Body of pancreas (tissue), 4 donors: ENCODE measurements around the gene CCDC71. TPM values are rescaled to one million over a fixed set of nuclear protein-coding genes. Genes with fewer than 3 reads are reported as not detected.

Experiments
- ATAC-seq: fragments of 150-250 bp; one replicate; pipeline ENCODE4 v1.9.1; 2016
- DNase-seq, 4 donors: peaks; one replicate each; pipeline ENCODE4 v3.0.0-alpha.2; 2019
- H3K27ac ChIP-seq, 4 donors: fragments of 200-600 bp; sonication (generic); 1 replicate in 3 of 4; 2 replicates in 1 of 4; pipeline versions ENCODE4 v1.5.1 to v1.6.1; 2016 to 2019; ENCODE audit warnings: mild to moderate bottlenecking in 1 of 4, mixed read lengths in 1 of 4, moderate library complexity in 1 of 4
- H3K27me3 ChIP-seq, 2 donors: fragments of 200-600 bp; sonication (generic); one replicate each; pipeline ENCODE4 v1.6.0; 2016; ENCODE audit warnings: mild to moderate bottlenecking in 1 of 2
- H3K36me3 ChIP-seq, 2 donors: fragments of 200-600 bp; sonication (generic); replicated peaks in 1 of 2; 2 replicates each; pipeline ENCODE4 v1.5.1; 2016; ENCODE audit warnings: low read depth in 2 of 2; ENCODE audit not compliant: insufficient read depth in 1 of 2
- H3K4me1 ChIP-seq: fragments of 200-600 bp; sonication (generic); one replicate; pipeline ENCODE4 v1.6.0; 2016
- H3K4me3 ChIP-seq, 2 donors: fragments of 200-600 bp; sonication (generic); 1 replicate in 1 of 2; 2 replicates in 1 of 2; pipeline ENCODE4 v1.5.1; 2016 to 2019
- H3K9me3 ChIP-seq, 3 donors: fragments of 200-600 bp; sonication (generic); 1 replicate in 2 of 3; 2 replicates in 1 of 3; pipeline ENCODE4 v1.5.1; 2016
- CTCF ChIP-seq, 7 experiments: fragments of 450-650 bp in 4 of 7; fragments of 200-600 bp in 3 of 7; sonication (generic) in 3 of 7; IDR thresholded peaks; one replicate each; pipeline ENCODE4 v1.5.1; 2016 to 2019; ENCODE audit warnings: antibody characterized with exemption in 7 of 7
- POLR2A ChIP-seq, 3 donors: fragments of 450-650 bp; IDR thresholded peaks; one replicate each; pipeline ENCODE4 v1.6.1; 2016; ENCODE audit warnings: antibody characterized with exemption in 3 of 3, mild to moderate bottlenecking in 2 of 3
- WGBS, 2 donors: methylation state at CpG; one replicate each; pipeline ENCODE4 v1.1.5; 2017; 5-methylcytosine and 5-hydroxymethylcytosine counted together
- intact Hi-C: fragments of 100-400 bp; cut with DNase I; formaldehyde crosslinking; loops from one replicate; pipeline ENCODE4 v1.15.1; 2023
- total RNA-seq, 2 donors: library from RNA; depleted of rRNA; stranded (reverse); fragments of >200 nt; gene quantifications; one replicate each; pipeline ENCODE4 v1.1.0, GENCODE V29; 2016

CCDC71 gene
- total RNA-seq, 2 donors from 2014 or later: 15.5 to 19.5 TPM

GRCh38 chr3:49182682-49183081, 16.6 kb upstream of the CCDC71 start:
- Histone ChIP-seq H3K4me3 (no peak overlapping the region), H3K27ac (no peak overlapping the region), H3K36me3 (no peaks in the 10 kb centered on the region), H3K27me3 (no peaks in the 10 kb centered on the region), H3K9me3 (no peaks in the 10 kb centered on the region), H3K4me1 (no peaks in the 10 kb centered on the region)
- intact Hi-C loops: no loop called here
- ATAC-seq (no peak), DNase-seq (no peak)
- no peak for TF ChIP-seq POLR2A (IDR thresholded peaks at IDR 0.05)
- TF ChIP-seq CTCF (IDR thresholded peaks at IDR 0.05): no peak
- WGBS, 2 donors: 91 to 92% methylated on average over 10 to 19 of the region's 24 CpGs

GRCh38 chr3:49181351-49181750, 15.2 kb upstream of the CCDC71 start:
- no peak for ATAC-seq
- no peak overlapping the region for H3K4me3 ChIP-seq

GRCh38 chr3:49180116-49180515, 14.0 kb upstream of the CCDC71 start:
- TF ChIP-seq CTCF (IDR thresholded peaks at IDR 0.05) (no peak), POLR2A (IDR thresholded peaks at IDR 0.05) (no peak)
- H3K9me3 ChIP-seq: no peaks in the 10 kb centered on the region
- no peaks in the 10 kb centered on the region for H3K36me3 ChIP-seq
- no peaks in the 10 kb centered on the region for H3K27me3 ChIP-seq
- DNase-seq (no peak), ATAC-seq (no peak)
- H3K4me1 ChIP-seq: no peaks in the 10 kb centered on the region
- no peak overlapping the region for H3K27ac ChIP-seq
- H3K4me3 ChIP-seq: no peak overlapping the region
- intact Hi-C loops: no loop called here

More at GRCh38 chr3:49181351-49181750, 15.2 kb upstream of the CCDC71 start:
- intact Hi-C loops: no loop called here
- no peaks in the 10 kb centered on the region for H3K27me3 ChIP-seq
- no peak for DNase-seq
- no peaks in the 10 kb centered on the region for H3K36me3 ChIP-seq
- no peaks in the 10 kb centered on the region for H3K9me3 ChIP-seq
- 59 to 72% methylated on average over 6 of the region's 6 CpGs for WGBS, 2 donors
- H3K27ac ChIP-seq: no peak overlapping the region
- no peak for TF ChIP-seq POLR2A (IDR thresholded peaks at IDR 0.05)
- no peak for TF ChIP-seq CTCF (IDR thresholded peaks at IDR 0.05)
- no peaks in the 10 kb centered on the region for H3K4me1 ChIP-seq

GRCh38 chr3:49177073-49177472, 10.9 kb upstream of the CCDC71 start:
- intact Hi-C loops: loop anchor here (10.0 kb wide), 1 partner anchor 98 kb away; the partner anchor contains the start of gene C3orf62
- WGBS, 2 donors: 64 to 92% methylated on average over 2 of the region's 2 CpGs
- H3K27ac ChIP-seq: no peak overlapping the region
- H3K27me3 ChIP-seq: no peaks in the 10 kb centered on the region
- no peak overlapping the region for H3K4me3 ChIP-seq
- no peaks in the 10 kb centered on the region for H3K36me3 ChIP-seq
- TF ChIP-seq CTCF (IDR thresholded peaks at IDR 0.05) (no peak), POLR2A (IDR thresholded peaks at IDR 0.05) (no peak)
- no peaks in the 10 kb centered on the region for H3K9me3 ChIP-seq
- DNase-seq: no peak
- ATAC-seq: no peak
- peaks cover 19% of the 10 kb centered on the region for H3K4me1 ChIP-seq

GRCh38 chr3:49175530-49175929, 9.4 kb upstream of the CCDC71 start:
- Histone ChIP-seq H3K36me3 (no peaks in the 10 kb centered on the region), H3K4me3 (no peak overlapping the region), H3K27ac (no peak overlapping the region), H3K4me1 (peaks cover 32% of the 10 kb centered on the region), H3K27me3 (no peaks in the 10 kb centered on the region), H3K9me3 (no peaks in the 10 kb centered on the region)
- 80 to 92% methylated on average over 1 to 8 of the region's 8 CpGs for WGBS, 2 donors
- TF ChIP-seq CTCF (IDR thresholded peaks at IDR 0.05) (no peak), POLR2A (IDR thresholded peaks at IDR 0.05) (no peak)
- intact Hi-C loops: loop anchor here (10.0 kb wide), 1 partner anchor 99 kb away; the partner anchor contains the start of gene C3orf62
- no peak for ATAC-seq
- no peak for DNase-seq
